Stimulated activated CD8-positive, alpha-beta memory T cell treated with anti-CD3 and anti-CD28 coated beads, Interleukin-15, amount 100 ng/mL, for 24 hours (primary cell): ENCODE measurements around the gene ISM1.

Experiments used
- DNase-seq: peaks from one replicate; pipeline ENCODE4 v3.0.0-alpha.2; 2020; ENCODE audit warnings: low read depth

ISM1 gene

DNA sequence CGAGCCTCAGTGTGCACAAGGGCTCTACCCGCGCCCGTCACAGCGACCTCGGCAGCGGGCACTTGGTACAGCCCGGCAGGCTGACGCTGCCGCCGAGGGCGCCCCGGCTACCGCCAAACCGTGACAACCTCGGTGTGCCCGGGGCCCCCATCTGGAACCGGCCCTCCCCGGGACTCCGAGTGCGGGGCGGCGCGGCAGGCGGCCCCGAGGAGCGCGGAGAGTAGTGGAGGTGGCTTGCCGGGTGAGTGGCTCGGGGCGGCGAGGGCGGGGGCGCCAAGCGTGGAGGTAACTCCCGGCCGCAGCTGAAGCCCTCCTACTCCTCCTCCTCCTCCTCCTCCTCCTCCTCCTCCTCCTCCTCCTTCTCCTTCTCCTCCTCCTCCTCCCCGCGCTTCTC lies at the start of gene ISM1:
Gene ISM1 (plus strand): TSS at position 371 of the 394 bp plus-strand sequence. CDS start 503 bp downstream, outside the sequence.
- DNase-seq: peak; percentile 21

DNA sequence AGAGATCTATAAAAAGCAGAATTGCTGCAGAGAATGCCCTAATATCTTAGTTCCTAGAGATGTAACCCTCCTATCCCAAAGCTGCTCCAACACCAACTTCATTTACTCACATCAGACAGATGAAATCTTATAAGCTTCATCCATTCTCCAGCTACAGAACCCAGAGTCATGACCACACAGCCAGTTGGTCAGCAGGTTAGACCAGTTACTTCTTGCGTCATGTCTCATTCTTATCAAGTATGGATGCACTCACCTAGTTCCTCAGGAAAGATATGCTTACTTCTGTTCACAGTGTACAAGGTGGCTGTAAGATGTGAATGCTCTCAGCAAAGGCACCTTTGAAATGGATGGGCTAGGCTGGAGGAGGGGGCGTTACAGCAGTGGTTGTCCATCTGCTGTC lies 47.9 kb upstream of the ISM1 start:
- DNase-seq: no peak

DNA sequence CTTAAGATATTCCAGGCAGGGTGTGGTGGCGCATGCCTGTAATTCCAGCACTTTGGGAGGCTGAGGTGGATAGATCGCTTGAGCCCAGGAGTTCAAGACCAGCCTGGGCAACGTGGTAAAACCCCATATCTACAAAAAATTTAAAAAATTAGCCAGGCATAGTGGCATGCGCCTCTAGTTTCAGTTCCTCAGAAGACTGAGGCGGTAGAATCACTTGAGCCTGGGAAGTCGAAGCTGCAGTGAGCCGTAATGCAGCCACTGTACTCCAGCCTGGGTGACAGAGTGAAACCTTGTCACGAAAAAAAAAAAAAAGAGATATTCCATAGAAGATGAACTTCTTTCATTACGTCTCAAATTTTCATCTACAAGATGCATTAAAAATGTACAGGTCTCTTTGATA lies 46.7 kb upstream of the ISM1 start:
- no peak for DNase-seq

DNA sequence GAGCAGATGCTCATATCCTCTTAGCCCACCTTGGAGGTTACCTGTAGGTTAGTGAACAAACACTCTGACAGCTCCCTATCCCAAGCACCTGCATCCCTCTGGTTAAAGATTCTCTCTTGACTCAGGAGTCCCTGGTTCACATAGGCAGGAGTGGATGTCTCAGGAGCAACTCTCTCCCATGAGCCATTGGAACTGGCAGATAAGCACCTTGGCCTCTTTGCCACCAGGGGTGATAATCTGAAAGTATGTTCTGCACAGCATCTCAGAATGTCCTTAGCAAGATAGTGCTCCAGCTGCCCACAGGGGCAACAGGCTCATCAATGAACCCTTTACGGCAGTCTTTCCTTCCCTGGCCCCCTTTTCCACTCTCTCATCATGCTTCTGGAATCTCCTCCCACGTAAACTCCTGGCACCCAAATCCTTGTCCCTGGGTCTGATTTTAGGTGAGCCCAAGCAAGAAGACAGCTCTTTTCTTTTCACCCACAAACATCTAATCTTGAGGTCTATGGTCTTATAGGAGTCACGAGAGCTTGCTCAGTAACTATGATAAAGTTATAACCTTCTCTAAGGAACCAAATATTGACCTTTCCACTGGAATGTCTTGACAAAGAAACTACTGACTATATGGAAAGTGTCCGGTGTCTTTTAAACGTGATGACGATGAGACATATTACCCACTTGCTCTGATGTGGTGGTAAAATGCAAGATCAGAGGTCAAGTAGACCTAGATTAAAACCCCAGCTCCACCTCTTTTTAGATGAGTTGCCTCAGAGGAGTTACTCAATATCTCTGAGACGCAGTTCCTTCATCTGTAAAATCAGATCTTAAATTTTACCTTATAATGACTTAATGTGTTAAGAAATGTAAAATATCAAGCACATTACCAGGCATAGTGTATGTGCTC lies 39.8 kb upstream of the ISM1 start:
- DNase-seq: no peak

DNA sequence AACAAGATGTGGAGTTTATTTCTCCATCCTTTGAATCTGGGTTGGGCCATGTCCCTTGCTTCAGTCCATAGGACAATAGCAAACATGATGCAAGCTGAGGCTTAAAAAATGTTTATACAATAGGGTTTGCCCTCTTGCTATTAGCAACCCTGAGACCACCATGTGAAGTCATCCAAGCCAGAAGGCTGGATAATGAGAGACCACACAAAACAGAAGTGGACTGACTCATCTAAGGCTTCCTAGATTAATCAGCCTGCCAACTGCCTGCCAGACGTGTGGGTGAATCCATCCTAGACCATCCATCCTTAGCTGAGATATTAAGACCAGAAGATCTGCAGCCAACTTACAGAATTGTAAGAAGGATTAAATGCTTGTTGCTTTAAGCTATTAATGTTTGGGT lies 38.1 kb upstream of the ISM1 start:
- no peak for DNase-seq

DNA sequence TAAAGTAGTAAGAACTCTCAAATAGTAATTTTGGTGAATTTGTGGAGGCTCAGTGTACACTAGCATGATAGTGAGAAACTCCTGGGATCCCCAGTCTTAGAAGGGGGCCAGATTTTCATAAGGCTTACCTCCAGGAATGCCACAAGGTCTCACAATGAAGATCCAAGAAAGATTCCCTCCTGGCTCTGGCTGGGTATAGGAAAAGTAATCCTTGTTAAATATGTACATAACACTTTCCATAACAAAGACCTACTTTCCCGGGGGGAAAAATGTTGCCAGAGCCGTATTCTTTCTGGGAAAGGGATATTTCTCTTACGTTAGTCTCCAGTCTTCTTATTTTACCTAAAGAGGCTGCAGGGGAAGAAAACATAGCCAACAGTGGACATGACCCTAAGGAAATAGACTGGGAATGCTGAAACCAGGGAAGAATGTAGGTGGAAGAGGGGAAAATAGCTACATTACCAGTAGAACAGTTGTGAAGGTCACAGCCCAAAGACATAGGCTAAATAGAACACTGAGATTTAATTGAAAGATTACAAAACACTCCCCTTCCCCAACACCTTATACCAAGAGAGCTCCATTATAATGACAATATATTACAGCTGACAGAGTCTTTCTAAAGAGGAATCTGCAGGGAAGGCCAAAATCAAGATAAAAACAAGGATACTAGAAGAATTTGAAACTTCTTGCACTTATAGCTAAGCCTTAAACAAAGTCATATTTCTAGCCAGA lies 34.9 kb upstream of the ISM1 start:
- no peak for DNase-seq

DNA sequence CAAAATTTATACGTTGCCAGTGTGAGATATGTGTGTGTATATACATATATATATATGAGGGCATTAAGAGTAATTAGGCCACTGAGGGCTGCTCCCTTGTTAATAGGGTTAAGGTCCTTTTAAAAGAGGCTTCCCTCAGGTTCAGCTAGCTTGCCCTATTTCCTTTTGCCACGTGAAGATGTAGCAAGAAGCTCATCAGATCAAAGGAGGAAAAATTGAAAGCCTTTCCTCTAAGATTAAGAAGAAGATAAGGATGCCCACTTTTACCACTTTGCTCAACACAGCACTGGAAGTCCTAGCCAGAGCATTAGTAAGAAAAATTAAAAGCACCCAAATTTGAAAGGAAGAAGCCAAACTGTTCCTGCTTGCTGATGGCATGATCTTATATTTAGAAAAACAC lies 33.2 kb upstream of the ISM1 start:
- no peak for DNase-seq

DNA sequence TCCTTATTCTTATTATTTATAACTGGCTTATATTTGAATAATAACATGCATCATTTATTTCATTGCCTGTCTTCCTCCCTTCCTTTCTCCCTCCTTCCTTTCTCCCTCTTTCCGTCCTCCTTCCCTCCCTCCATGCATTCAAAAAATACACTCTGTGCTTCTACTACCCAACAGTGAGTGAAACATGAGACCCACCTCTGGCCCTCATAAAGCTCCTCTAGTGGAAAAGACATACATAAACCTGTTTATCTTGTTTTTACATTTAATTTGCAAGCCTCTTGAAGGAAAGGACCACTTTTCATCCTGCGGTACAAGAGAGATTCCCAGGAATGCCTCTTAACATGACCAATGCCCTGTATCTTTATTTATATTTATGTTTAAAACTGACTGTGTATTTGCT lies 21.8 kb upstream of the ISM1 start:
- no peak for DNase-seq

DNA sequence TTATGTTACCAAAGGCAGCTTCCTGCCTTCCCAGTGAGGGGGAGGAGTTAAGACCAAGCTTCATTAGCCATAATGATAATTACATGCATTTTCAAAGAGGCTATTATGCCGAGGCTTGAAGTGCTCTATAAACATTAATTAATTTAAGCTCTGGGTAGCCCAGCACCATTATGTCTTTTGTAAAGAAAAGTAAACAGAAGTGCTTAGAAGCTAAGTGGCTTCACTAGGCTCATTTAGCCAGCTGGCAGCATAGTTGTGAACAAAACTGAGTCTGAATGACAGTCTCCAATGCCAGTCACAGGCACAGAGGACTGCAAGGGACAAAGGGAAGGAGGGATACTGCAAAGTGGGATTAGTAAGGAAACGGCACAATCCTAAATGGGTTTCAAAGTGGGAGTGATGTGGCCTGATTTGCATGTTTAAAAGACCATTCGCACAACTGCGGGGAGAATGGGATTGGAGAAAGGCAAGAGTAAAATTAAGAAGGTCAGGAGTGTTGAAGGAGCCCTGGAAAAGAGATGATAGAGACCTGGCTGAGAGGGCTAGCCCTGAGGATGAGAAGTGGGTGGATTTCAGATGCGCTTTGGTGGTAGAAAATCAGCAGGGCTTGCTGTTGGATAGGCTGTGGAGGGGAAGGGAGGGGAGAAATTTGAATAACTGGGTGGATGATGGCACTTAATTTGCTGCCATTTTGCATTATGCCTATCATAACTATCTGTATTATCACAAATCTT lies 20.1 kb upstream of the ISM1 start:
- no peak for DNase-seq

DNA sequence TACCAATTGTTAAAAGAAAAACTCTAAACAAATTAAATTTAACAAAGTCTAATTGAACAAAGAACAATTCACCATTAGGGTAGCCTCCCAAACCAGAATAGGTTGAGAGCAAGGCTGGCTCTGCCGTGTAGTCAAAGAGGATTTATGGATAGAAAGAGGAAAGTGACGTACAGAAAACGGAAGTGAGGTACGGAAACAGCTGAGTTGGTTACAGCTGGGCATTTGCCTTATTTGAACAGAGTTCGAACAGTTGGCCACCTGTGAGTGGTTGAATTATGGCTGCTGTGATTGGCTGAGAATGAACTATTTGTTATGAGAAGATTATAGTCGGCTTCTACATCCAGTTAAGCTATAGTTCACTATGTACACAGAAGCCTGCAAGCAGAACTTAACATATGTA lies 18.5 kb upstream of the ISM1 start:
- no peak for DNase-seq

DNA sequence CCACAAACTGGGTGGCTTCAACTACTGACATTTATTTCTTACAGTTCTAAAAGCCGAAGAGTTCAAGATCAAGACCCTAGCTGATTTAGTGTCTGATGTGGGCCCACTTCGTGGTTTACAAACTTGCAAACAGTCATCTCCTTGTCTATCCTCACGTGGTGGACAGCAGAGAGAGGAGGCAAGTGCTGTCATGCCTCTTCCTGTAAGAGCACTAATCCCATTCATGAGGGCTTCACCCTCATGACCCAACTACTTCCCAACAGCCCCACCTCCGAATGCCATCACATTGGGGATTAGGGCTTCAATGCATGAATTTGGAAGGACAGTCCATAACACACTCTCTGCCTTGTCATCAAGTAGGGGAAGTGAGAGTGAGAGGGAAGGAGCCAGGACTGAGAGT lies 15.6 kb upstream of the ISM1 start:
- no peak for DNase-seq

DNA sequence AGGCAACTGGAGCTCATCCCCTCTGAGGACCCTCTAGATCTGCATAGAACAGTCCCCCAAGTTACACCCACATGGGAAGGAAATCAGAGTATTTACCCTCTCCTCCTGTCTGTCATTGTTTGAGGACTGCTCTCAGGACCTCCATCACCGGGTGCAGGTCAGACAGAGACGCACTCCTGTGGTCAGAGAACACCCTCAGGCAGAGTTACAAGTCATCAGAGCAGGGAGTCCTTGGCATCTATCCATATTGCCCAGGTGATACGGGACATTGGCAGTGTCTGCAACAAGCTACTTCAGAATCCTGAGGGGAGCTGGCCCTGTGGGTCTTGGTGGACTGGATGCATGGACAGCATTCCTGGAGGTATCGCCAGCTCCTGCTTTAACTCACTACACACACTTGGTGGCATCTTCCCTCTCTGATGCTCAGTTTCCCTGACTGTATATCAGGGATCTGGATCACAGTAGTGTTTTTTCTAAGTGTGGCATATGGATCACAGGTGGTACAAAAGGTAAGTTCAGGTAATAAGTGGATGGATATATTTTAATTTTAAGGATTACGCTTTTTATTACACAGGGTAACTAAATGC lies 15.1 kb upstream of the ISM1 start:
- DNase-seq: no peak

DNA sequence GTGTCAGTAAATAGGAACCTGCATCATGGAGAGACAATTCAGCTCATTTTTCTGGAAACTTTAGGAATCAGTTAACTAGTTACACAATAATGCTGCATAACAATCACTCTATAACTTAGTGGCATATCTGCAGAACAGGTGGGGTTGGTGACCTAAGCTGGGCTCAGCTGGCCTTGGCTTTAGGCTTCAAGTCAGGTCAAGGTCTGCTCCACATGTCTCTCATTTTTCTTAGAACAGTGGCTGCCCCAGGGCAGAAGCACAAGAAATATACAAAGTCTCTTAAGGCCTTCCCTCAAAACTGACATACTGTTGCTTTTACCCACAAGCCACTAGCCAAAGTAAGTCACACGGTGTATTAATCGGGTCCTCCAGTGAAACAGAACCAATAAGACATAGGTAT lies 14.1 kb upstream of the ISM1 start:
- DNase-seq: no peak

DNA sequence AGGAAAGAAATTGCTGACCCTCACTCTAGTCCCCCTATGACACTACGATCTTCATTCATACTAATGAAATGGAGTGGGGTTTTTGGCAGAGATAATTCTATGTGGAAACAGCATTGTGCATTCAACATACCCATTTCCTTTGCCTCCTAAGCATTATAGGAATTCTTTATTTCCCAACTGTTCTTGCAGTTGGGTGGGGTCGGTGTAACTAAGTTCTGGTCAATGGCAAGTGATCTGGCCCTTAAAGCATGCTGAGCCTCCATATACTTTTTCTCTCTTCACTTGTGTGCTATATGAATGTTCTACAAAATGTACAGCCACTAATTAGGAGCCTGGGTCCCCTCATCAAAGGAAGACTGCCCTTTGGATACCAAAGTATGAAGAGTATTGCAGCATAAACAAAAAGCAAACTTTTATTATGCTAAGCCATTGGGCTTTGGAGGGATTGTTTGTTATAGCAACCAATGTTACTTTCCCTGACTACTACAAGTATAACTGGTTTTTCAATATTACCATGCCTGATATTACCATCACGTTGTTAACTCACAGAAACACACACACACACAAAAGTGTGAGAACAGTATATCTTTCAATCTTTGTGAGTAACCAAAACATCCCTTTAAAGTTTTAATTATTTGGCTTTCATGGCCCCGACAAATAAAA lies 9.0 kb upstream of the ISM1 start:
- no peak for DNase-seq

DNA sequence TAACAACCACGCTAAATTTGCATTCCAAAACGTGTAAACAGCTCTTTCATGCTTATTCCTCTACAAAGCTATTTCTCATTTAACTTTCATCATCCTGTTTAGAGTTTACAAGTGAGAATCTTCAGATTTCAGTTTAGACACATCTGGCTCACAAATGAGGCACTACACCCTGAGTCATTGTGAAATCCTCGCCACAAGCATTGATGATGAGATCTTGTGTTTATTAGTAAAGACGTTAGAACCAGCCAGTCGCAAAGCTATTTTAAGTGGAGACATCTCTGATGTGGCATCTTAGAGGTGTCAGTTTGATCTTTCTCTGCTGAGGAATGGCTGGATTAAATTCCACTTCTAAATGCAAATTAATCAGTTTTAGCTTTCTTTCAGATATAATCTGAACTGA lies 8.3 kb upstream of the ISM1 start:
- DNase-seq: no peak

DNA sequence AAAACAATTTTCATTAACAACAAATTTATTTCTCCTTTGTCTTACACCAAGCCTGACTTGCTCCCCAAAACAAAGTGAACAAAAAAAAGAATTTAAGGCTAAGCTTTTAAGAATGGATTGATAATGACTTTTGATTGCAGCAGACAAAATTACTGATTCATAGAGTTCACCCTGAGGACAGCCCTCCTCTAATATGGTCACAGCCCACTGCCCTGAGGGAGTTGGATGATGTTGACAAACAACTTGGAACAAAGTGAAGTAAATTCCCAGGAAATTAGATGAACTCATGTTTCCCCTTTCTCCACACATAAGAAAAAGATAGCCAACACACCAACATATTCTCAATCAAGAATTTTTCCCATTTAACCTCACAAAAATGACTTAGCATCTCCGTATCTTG lies 7.7 kb upstream of the ISM1 start:
- no peak for DNase-seq

DNA sequence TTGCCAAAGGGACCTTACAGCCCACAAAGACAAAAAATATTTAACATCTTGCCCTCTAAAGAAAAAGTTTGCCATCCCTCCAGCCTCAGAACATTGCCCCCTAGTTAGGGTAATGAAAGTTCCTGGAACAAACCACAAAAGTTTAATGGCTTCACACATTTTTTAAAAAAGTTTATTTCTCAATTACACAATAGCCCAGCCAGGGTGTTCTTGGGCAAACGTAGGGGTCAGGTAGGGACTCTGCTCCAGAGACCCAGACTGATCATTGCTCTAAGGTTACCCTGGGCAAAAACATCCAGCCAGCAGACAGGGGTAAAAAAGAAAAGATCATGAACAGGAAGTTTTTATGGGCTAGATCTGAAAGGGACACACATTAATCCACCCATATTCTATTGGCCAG lies 4.5 kb upstream of the ISM1 start:
- no peak for DNase-seq

DNA sequence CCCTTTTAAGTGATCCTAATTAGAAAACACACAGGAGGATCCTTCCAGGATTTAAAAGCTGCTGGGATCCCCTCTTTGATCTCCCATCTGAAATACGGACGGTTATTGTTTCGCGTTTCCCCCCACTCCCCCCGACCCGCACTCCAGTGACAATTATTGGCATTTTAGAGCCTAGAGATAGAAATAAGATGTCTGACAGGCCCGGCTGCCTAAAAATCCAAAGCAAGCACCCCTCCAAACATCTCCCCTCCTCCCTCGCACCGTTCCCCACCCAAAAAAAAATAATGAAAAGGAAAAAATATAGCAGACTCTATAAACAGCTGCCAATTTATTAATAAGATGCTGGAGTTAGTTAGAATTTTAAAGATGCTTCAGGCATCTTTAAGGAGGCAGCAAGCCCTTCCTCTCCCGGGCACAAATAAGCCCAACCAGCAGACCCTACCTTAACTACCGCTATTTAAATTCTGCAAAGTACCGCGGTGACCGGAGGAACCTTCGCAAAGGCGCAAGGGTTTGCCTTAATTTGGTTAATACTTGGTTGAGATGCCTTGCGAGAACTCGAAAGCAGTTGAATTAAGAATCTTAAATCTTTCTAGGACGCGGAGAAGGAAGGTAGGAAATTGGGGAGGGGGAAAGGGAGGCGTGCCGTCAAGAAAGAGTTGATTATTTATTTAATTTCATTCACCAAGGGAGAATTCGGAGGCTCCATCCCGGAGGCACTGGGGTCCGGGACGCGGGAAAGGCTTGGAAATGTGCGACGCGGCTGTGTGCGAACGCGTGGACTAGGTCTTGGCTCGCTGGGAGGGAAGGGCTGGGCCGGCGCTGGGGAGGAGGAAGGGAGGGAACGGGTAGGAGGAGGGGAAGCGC lies 1.5 kb upstream of the ISM1 start:
- DNase-seq: no peak

DNA sequence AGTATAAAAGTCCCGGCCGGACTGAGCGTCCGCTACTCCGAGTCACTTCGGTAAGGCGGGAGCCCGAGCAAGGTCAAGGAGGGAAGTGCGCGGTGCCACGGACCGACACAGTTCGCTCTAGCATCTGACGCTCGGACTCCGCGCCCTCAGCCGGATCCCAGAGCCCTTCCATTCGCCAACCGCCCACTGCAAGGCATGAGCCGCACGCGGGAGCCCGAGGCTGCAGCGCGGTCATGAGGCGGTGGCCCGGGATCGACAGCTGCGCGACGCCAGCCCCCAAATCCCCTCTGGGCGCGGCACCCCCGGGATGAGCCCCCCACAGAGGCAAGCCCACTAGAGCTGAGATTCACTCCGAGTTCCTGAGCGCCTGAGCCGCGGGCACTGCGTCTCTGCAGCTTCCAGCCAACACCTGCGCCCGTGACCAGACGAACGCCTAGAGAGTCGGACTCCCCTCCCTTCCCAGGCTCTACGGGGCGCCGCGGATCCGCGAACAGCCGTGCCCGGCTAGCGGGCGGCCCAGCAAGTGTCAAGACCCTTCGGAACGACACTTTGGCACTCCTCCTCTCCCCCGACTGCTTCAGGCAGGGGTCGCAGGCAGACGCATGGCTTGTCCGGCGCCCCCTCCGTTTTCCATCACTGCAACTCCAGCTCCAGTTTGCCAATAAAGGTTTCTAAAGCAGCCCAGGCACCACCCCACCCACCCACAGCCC lies 725 bp upstream of the ISM1 start:
- DNase-seq: peak; percentile 3

DNA sequence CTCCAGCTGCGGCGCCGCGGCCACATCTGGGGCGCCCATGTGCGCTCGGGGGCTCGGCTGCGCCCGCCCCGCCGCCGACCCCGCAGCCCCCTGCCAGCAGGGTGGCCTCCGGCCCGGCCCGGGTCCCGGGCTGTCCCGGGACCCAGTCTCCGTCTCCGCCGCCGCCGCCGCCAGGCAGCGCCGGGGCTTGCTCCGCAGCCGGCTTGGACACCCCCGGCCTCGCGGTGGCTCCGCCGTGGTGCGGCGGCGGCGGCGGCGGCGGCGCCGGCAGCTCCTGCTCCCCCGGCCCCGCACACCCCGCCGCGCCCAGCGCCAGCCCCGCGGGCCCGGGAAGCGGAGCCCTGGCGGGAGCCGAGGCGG lies 219 bp downstream of the ISM1 start:
- DNase-seq: no peak
